Gastrocnemius medialis (tissue), 4 donors: Measurements from ENCODE around the gene CLASP1. TPM values are rescaled to one million over a fixed set of nuclear protein-coding genes. Genes with fewer than 3 reads are reported as not detected.

Source experiments
- ATAC-seq, 2 donors: fragments of 150-250 bp; one replicate each; pipeline ENCODE4 v1.9.1; 2016
- DNase-seq, 2 donors: peaks; one replicate each; pipeline ENCODE4 v3.0.0-alpha.2; 2019
- H3K27ac ChIP-seq, 4 donors: fragments of 200-600 bp; sonication (generic); 1 replicate in 1 of 4; 2 replicates in 3 of 4; pipeline ENCODE4 v1.5.1; 2016 to 2018; ENCODE audit warnings: mild to moderate bottlenecking in 2 of 4, moderate library complexity in 1 of 4
- H3K27me3 ChIP-seq, 3 donors: fragments of 200-600 bp; sonication (generic) in 2 of 3; 1 replicate in 1 of 3; 2 replicates in 2 of 3; pipeline versions ENCODE4 v1.5.1 to v1.6.0; 2016 to 2019; ENCODE audit warnings: mild to moderate bottlenecking in 1 of 3, moderate library complexity in 1 of 3
- H3K36me3 ChIP-seq, 2 donors: fragments of 200-600 bp; sonication (generic) in 1 of 2; one replicate each; pipeline ENCODE4 v1.5.1; 2017 to 2018
- H3K4me1 ChIP-seq, 2 donors: fragments of 200-600 bp; sonication (generic) in 1 of 2; one replicate each; pipeline ENCODE4 v1.5.1; 2016 to 2017; ENCODE audit warnings: mild to moderate bottlenecking in 2 of 2
- H3K4me3 ChIP-seq, 4 donors: fragments of 200-600 bp; sonication (generic) in 3 of 4; 1 replicate in 1 of 4; 2 replicates in 3 of 4; pipeline ENCODE4 v1.5.1; 2016 to 2019; ENCODE audit warnings: mild to moderate bottlenecking in 2 of 4
- H3K9me3 ChIP-seq, 3 donors: fragments of 200-600 bp; sonication (generic) in 2 of 3; 1 replicate in 1 of 3; 2 replicates in 2 of 3; pipeline ENCODE4 v1.5.1; 2016 to 2019
- CTCF ChIP-seq, 5 experiments: fragments of 450-650 bp in 3 of 5; fragments of 200-600 bp in 2 of 5; sonication (generic) in 2 of 5; IDR thresholded peaks in 4 of 5; conservative IDR thresholded peaks in 1 of 5; 1 replicate in 4 of 5; 2 replicates in 1 of 5; pipeline ENCODE4 v1.5.1; 2016 to 2019; ENCODE audit warnings: antibody characterized with exemption in 5 of 5, mild to moderate bottlenecking in 3 of 5, moderate library complexity in 3 of 5
- POLR2A ChIP-seq, 2 donors: fragments of 450-650 bp; IDR thresholded peaks; one replicate each; pipeline ENCODE4 v1.6.1; 2017; ENCODE audit warnings: antibody characterized with exemption in 2 of 2, mild to moderate bottlenecking in 2 of 2, moderate library complexity in 2 of 2
- in situ Hi-C, 4 donors: fragments of 200-750 bp; cut with MboI; loops; one replicate each; pipeline versions ENCODE4 v1.15.0 to v1.8.0; 2017; ENCODE audit warnings: low sequenced_read_pairs in 4 of 4
- intact Hi-C: fragments of 100-400 bp; cut with DNase I; formaldehyde crosslinking; loops from one replicate; pipeline ENCODE4 v1.15.1; 2023; ENCODE audit warnings: low total_unique reads
- total RNA-seq, 4 donors: library from RNA; depleted of rRNA; stranded (reverse); fragments of >200 nt; gene quantifications; one replicate each; pipeline versions ENCODE4 v1.1.0 to v1.2.3, GENCODE V29; 2016

Gene CLASP1
- total RNA-seq, 4 donors from 2014 or later: 50.1 to 73.9 (median 61.4) TPM

DNA sequence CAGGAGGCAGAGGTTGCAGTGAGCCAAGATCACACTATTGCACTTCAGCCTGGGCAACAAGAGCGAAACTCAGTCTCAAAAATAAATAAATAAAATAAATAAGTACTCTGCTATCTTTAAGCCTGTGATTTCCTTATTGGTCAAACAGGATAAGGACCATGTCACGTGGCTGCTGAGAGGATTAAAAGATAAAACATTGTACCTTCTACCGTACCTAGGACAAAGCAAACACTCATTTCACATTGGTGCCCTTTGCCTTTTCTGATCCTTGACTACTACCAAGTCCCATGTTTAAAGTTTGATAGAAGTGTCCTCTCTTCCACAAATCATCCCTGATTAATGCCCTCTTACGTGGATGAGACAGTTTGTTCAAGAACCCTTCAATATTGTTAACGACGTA lies 244.0 kb downstream of the CLASP1 start:
- H3K36me3 ChIP-seq: peaks cover 0 to 64% of the 10 kb centered on the region in 2 donors
- no peak for ATAC-seq
- in situ Hi-C loops (loop anchor here in 1 of 4 donors (25.0 kb wide), 1 partner anchor 307 kb away; no protein-coding TSS in a partner anchor), intact Hi-C loops (loop anchor here (10.0 kb wide), 1 partner anchor 90 kb away; no protein-coding TSS in a partner anchor)
- H3K27ac ChIP-seq: no peak overlapping the region
- no peaks in the 10 kb centered on the region for H3K4me1 ChIP-seq
- TF ChIP-seq CTCF (IDR thresholded peaks at IDR 0.05 in 4 of 5, conservative IDR thresholded peaks at IDR 0.05 in 1 of 5): no peak
- no peak for TF ChIP-seq POLR2A (IDR thresholded peaks at IDR 0.05)
- no peak overlapping the region for H3K4me3 ChIP-seq
- no peaks in the 10 kb centered on the region for H3K27me3 ChIP-seq
- no peak for DNase-seq
- no peaks in the 10 kb centered on the region for H3K9me3 ChIP-seq

DNA sequence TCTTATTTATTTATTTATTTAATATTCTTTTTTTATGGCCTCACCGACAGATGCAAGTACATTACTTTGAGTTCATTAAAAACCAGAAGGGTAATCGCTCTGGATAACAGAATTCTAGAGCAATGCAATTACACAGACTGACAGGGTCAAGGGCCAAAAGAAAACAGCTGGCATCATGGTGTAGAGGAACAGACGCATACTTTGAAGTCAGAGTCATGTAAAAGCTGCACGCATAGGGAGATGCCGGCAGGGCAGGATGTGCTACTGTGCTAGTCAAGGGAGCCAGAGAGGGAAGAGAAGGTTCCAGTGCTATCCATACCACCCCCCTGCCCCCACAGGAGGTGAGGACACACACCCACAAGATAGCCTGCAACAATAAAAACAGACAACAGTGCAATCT lies 249.1 kb downstream of the CLASP1 start:
- Histone ChIP-seq H3K27ac (no peak overlapping the region), H3K36me3 (peaks cover 3 to 62% of the 10 kb centered on the region in 2 donors), H3K27me3 (no peaks in the 10 kb centered on the region), H3K4me1 (no peaks in the 10 kb centered on the region), H3K9me3 (no peaks in the 10 kb centered on the region), H3K4me3 (no peak overlapping the region)
- no peak for ATAC-seq
- DNase-seq: no peak
- in situ Hi-C loops: loop anchor here in 1 of 4 donors (25.0 kb wide), 1 partner anchor 312 kb away; no protein-coding TSS in a partner anchor
- no peak for TF ChIP-seq POLR2A (IDR thresholded peaks at IDR 0.05)
- TF ChIP-seq CTCF (IDR thresholded peaks at IDR 0.05 in 4 of 5, conservative IDR thresholded peaks at IDR 0.05 in 1 of 5): no peak
- intact Hi-C loops: loop anchor here (10.0 kb wide), 1 partner anchor 95 kb away; no protein-coding TSS in a partner anchor

DNA sequence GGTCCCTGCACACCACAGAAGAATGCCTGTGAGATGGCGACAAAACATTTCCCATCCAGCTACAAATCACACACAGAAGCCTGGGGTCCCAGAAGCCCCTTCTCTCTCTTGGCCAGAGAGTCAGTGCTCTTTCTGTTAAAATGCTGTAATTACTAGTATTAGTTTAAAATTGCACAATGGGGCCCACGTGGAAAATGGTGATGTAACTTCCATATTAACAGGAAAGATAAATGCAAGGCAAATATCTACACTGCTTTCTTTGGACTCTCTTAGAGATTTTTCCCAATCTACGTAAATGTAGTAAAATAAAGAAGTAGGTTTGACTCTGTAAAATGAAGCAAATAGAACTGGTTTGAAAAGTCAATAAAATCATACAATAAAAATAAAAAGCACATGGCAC lies 250.4 kb downstream of the CLASP1 start:
- intact Hi-C loops: no loop called here
- no peaks in the 10 kb centered on the region for H3K27me3 ChIP-seq
- in situ Hi-C loops: loop anchor here in 1 of 4 donors (10.0 kb wide), 1 partner anchor 316 kb away; no protein-coding TSS in a partner anchor
- H3K36me3 ChIP-seq: peaks cover 3 to 62% of the 10 kb centered on the region in 2 donors
- TF ChIP-seq POLR2A (IDR thresholded peaks at IDR 0.05) (no peak), CTCF (IDR thresholded peaks at IDR 0.05 in 4 of 5, conservative IDR thresholded peaks at IDR 0.05 in 1 of 5) (no peak)
- H3K4me3 ChIP-seq: no peak overlapping the region
- H3K27ac ChIP-seq: no peak overlapping the region
- H3K4me1 ChIP-seq: no peaks in the 10 kb centered on the region
- ATAC-seq: no peak
- DNase-seq: no peak
- no peaks in the 10 kb centered on the region for H3K9me3 ChIP-seq

DNA sequence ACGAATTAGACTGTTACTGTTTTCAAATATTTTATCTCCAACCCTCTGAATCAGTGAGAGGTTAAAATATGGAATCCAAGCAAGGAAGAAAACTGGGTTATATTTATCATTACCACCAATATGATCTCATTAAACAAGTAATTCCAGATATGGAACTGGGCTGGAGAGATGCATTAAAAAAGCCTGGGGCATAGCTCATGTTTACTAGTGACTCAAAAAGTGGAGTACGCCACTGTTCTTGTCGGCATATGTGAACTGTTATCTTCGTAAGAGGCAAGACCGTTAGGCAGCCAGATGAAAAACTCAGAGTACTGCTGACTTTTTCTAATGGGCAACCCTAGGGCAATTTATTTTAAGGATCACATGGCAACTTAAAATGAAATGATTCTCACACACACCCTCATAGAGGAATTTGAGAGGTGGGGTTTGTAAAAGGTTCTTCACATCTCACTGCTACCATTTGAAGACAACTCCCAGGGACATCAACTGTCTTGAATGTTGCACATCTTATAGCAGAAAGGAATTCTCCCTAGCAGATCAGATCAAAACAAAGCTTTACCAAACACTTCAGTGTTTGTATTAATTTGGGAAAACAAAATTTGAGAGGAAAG lies 259.1 kb downstream of the CLASP1 start:
- ATAC-seq: no peak
- TF ChIP-seq CTCF (IDR thresholded peaks at IDR 0.05 in 4 of 5, conservative IDR thresholded peaks at IDR 0.05 in 1 of 5) (no peak), POLR2A (IDR thresholded peaks at IDR 0.05) (no peak)
- H3K9me3 ChIP-seq: no peaks in the 10 kb centered on the region
- H3K27me3 ChIP-seq: no peaks in the 10 kb centered on the region
- intact Hi-C loops (no loop called here), in situ Hi-C loops (loop anchor here in 1 of 4 donors (10.0 kb wide), 1 partner anchor 325 kb away; no protein-coding TSS in a partner anchor)
- H3K27ac ChIP-seq: no peak overlapping the region
- H3K4me1 ChIP-seq: peaks cover 8 to 14% of the 10 kb centered on the region in 2 donors
- DNase-seq: no peak
- H3K36me3 ChIP-seq: peaks cover 0 to 62% of the 10 kb centered on the region in 2 donors
- H3K4me3 ChIP-seq: no peak overlapping the region
